Stimulated activated memory B cell treated with anti-CD40 and anti-IgM and Interleukin-4, amounts not matched to agents 10 μg/mL and 1 μg/mL and 100 μg/mL, for 72 hours (primary cell): ENCODE measurements around the gene LSM4.
"Not testable (repeated sequence)": the region's sequence is repeated elsewhere in the genome, so short reads cannot be mapped to it uniquely, and the experiment has no call there.

Experiments
- ATAC-seq: fragments of 150-1000 bp; cut with Tn5 transposase; 2 replicates; pipeline ENCODE4 v1.10.0; 2021
- H3K27ac Mint-ChIP-seq: one replicate; pipeline ENCODE4 v1.8.0; 2022; ENCODE audit warnings: mild to moderate bottlenecking, mixed read lengths
- H3K27me3 Mint-ChIP-seq: one replicate; pipeline ENCODE4 v1.8.0; 2022; ENCODE audit warnings: mixed read lengths
- H3K36me3 Mint-ChIP-seq: one replicate; pipeline ENCODE4 v1.8.0; 2022; ENCODE audit warnings: mixed read lengths
- H3K4me1 Mint-ChIP-seq: one replicate; pipeline ENCODE4 v1.8.0; 2022; ENCODE audit warnings: mixed read lengths
- H3K4me3 Mint-ChIP-seq: one replicate; pipeline ENCODE4 v1.8.0; 2022; ENCODE audit warnings: mild to moderate bottlenecking, moderate library complexity, mixed read lengths
- H3K9me3 Mint-ChIP-seq: one replicate; pipeline ENCODE4 v1.8.0; 2022; ENCODE audit warnings: mixed read lengths

LSM4 gene

DNA sequence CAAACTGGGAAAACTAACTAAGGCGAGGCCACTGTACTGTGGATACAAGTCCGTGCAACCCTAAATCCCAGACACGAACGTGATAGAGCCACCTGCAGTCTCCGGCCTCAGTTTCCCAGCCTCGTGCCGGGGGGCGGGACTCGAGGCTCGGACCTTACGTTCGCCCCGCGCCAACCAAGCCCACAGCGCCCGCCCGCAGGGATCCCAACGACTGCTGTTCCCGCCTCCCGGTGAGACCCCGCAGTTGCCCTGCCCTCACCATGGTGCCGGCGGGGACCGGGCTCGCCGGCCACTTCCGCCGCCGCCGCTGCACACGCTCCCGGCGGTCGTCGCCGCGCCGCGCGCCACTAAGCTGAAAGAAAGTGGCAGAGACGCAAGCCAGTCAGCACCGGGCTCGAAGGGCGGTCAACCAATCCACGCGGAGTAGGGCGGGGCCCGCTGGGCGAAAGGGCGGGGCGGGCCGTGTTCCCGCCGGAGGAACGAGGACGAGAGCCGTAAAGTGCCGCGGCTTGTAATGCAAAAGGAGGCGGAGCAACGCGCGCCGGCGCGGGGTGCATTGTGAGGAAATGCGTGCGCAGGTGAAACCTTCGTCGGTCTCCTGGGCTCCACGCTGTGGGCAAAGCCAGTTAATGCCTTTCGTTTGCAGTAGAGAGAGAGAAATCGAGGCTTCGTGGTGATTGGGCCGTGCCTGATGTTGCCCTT lies at the start of gene LSM4:
Gene LSM4, minus strand, starts transcription at position 318 of the 702 bp plus-strand sequence. Its CDS starts 56 bp downstream, at position 262.
- no peaks in the 10 kb centered on the region for H3K9me3 Mint-ChIP-seq

GRCh38 chr19:18368504-18369222 lies 45.8 kb upstream of the LSM4 start:
- Mint-ChIP-seq H3K27ac (no peak overlapping the region), H3K4me1 (peaks cover 5% of the 10 kb centered on the region), H3K4me3 (no peak overlapping the region), H3K27me3 (no peaks in the 10 kb centered on the region), H3K36me3 (peaks cover 33% of the 10 kb centered on the region), H3K9me3 (no peaks in the 10 kb centered on the region)
- ATAC-seq, result no peak

More for the DNA sequence above, at the start of gene LSM4:
- Mint-ChIP-seq H3K4me3 (peak within 1 kb of the TSS; percentile 82), H3K4me1 (peaks cover 52% of the 10 kb centered on the region), H3K27ac (peak within 1 kb of the TSS; percentile 84), H3K27me3 (no peaks in the 10 kb centered on the region), H3K36me3 (peaks cover 10% of the 10 kb centered on the region)
- ATAC-seq, result peak; percentile 99

GRCh38 chr19:18366021-18366435 lies 43.2 kb upstream of the LSM4 start:
- no peak for ATAC-seq
- Mint-ChIP-seq H3K36me3 (peaks cover 52% of the 10 kb centered on the region), H3K9me3 (no peaks in the 10 kb centered on the region), H3K4me1 (no peaks in the 10 kb centered on the region), H3K27ac (no peak overlapping the region), H3K4me3 (no peak overlapping the region), H3K27me3 (no peaks in the 10 kb centered on the region)

DNA sequence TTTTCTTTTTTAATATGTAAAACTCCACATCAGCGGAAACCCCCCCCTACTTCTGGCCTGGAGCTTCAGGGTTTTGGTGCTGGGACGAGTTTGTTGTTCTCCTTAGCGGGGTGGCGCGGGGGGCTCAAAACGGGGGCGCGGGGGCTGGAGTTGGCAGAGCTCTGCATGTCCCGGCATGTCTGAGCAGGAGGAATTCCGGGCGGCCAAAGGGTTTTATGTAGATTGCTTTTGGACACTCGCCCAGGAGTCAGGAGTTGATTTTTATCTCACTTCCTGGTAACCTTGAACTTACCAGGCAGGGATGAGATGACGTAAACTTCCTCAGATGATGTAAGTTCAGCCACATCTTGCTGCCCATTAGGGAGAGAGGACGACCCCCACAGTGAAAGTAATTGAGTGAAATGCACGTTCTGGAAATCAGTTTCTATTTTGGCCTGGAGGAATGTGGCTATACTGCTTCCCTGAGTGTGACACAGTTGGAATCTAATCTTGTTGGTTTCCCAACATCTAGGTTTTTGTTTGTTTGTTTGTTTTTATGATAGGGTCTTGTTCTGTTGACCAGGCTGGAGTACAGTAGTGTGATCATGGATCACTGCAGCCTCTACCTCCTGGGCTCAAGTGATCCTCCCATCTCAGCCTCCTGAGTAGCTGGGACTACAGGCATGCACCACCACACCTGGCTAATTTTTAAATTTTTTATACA lies 42.1 kb upstream of the LSM4 start:
- Mint-ChIP-seq H3K27me3 (no peaks in the 10 kb centered on the region), H3K9me3 (no peaks in the 10 kb centered on the region), H3K36me3 (peaks cover 55% of the 10 kb centered on the region), H3K4me1 (no peaks in the 10 kb centered on the region), H3K27ac (no peak overlapping the region), H3K4me3 (no peak overlapping the region)
- no peak for ATAC-seq

DNA sequence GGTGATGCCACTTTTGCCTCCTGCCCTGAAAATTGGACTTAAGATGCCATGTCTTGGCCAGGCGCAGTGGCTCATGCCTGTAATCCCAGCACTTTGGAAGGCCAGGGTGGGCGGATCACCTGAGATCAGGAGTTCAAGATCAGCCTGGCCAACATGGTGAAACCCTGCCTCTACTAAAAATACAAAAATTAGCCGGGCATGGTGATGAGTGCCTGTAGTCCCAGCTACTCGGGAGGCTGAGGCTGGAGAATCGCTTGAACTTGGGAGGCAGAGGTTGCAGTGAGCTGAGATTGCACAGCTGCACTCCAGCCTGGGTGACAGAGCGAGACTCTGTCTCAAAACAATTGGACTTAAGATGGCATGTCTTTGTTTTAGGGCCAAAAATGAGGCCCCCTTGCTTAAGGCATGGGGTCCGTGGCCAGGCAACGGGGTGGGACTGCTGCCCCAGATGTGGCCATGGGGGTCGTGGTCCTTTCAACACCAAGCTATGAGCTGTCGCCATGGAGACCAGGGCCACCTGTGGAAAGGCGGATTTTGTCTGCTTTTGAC lies 41.5 kb upstream of the LSM4 start:
- H3K36me3 Mint-ChIP-seq, result peaks cover 61% of the 10 kb centered on the region
- H3K27me3 Mint-ChIP-seq, result not testable (repeated sequence)

DNA sequence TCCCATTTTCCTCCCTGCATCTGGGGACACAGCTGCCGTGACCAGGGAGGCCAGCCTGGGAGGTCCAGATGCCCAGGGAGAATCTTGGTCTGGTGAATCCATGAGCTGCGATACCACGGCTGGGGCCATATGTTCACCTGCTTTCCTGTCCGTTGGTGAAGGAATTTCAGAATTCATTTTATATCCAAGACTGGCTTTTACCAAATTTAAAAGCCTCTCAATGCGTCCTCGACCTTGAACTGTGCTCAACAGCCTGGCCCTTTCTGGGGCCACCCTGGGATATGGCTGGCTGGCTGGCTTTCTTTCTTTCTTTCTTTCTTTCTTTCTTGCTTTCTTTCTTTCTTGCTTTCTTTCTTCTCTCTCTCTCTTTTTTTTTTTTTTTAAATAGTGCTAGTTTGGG lies 40.9 kb upstream of the LSM4 start:
- no peak for ATAC-seq
- H3K27ac Mint-ChIP-seq, result no peak overlapping the region
- H3K36me3 Mint-ChIP-seq, result peaks cover 67% of the 10 kb centered on the region

More for the DNA sequence above, 41.5 kb upstream of the LSM4 start:
- not testable (repeated sequence) for H3K9me3 Mint-ChIP-seq, H3K27ac Mint-ChIP-seq, ATAC-seq, H3K4me1 Mint-ChIP-seq, H3K4me3 Mint-ChIP-seq

GRCh38 chr19:18362934-18363542 lies 40.2 kb upstream of the LSM4 start:
- Mint-ChIP-seq H3K27me3 (no peaks in the 10 kb centered on the region), H3K36me3 (peaks cover 74% of the 10 kb centered on the region), H3K4me1 (no peaks in the 10 kb centered on the region), H3K9me3 (no peaks in the 10 kb centered on the region), H3K4me3 (no peak overlapping the region), H3K27ac (no peak overlapping the region)
- ATAC-seq, result no peak

More for the DNA sequence above, 40.9 kb upstream of the LSM4 start:
- Mint-ChIP-seq H3K4me1 (no peaks in the 10 kb centered on the region), H3K4me3 (no peak overlapping the region), H3K9me3 (no peaks in the 10 kb centered on the region), H3K27me3 (no peaks in the 10 kb centered on the region)

DNA sequence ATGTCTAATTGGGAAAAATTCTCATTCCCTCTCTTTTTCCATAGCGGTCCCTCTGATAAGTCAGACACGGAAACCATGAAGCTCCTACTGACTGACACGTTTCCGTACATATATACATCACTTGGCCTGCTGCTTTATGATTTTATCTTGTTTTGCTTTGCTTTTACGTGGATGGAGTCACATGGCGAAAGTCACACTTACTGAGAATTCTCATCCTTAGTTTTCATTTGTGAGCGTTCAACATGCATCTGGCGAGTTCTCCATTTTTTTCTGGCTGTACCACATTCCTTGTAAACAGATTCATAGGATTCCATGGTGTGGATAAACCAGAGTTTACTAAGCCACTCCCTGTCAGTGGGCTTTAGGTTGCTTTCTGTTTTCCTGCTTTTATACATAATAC lies 38.8 kb upstream of the LSM4 start:
- ATAC-seq, result no peak
- Mint-ChIP-seq H3K4me3 (no peak overlapping the region), H3K27me3 (no peaks in the 10 kb centered on the region), H3K9me3 (no peaks in the 10 kb centered on the region), H3K27ac (no peak overlapping the region), H3K4me1 (no peaks in the 10 kb centered on the region), H3K36me3 (peaks cover 77% of the 10 kb centered on the region)

DNA sequence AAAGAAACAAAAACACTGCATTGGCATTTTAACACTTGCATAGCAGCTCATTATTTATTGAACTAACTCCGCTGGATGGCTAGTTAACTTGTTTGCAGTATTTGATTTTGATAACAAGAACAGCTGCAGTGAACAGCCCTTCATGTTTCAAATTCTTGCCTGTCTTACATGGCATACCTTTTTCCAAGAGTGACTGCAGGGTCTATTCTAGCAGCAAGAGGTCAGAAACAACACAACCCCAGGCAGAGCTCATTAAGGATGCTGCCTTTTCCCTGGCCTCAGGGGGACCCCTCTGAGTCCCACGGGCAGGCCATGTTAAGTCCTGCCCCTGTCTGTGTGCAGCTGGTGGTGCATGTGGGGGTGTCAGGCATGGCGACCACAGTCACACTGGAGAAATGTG lies 34.2 kb upstream of the LSM4 start:
- H3K4me3 Mint-ChIP-seq, result no peak overlapping the region

DNA sequence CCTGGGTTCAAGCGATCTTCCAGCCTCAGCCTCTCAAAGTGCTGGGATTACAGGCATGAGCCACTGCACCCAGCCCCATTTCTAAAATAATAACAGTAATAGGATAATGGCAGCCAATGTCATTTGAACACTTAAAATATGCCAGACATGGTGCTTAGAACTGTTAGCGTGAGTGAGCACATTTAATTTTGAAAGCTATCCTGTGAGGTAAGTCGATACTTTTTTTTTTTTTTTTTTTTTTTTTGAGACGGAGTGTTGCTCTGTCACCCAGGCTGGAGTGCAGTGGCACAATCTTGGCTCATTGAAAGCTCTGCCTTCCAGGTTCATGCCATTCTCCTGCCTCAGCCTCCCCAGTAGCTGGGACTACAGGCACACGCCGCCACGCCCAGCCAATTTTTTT lies 31.9 kb upstream of the LSM4 start:
- H3K4me3 Mint-ChIP-seq, H3K9me3 Mint-ChIP-seq, H3K27me3 Mint-ChIP-seq, ATAC-seq, H3K4me1 Mint-ChIP-seq, H3K27ac Mint-ChIP-seq: not testable (repeated sequence)
- peaks cover 48% of the 10 kb centered on the region for H3K36me3 Mint-ChIP-seq

More for the DNA sequence above, 34.2 kb upstream of the LSM4 start:
- ATAC-seq, result no peak
- Mint-ChIP-seq H3K9me3 (no peaks in the 10 kb centered on the region), H3K36me3 (peaks cover 59% of the 10 kb centered on the region), H3K4me1 (no peaks in the 10 kb centered on the region), H3K27me3 (no peaks in the 10 kb centered on the region), H3K27ac (no peak overlapping the region)

DNA sequence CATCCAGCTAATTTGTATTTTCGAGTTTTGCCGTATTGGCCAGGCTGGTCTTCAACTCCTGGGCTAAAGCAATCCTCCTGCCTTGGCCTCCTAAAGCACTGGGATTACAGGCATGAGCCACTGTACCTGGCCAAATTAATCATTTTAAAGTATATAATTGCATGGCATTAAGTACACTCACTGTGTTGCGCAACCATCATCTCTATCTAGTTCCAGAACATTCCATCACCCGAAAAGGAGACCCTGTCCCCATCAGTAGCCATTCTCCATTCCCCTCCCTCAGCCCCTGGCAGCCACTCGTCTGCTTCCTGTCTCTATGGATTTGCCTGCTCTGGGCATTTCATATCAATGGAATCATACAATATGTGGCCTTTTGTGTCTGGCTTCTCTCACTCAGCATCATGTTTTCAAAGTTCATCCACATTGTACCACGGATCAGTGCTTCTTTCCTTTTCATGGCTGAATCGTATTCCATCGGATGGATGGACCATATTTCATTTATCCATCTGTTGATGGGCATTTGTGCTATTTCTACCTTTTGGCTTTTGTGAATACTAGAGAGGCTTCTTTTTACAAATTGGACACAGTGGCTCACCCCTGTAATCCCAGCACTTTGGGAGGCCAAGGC lies 30.6 kb upstream of the LSM4 start:
- Mint-ChIP-seq H3K4me3 (no peak overlapping the region), H3K36me3 (peaks cover 36% of the 10 kb centered on the region), H3K9me3 (no peaks in the 10 kb centered on the region), H3K27me3 (no peaks in the 10 kb centered on the region), H3K4me1 (no peaks in the 10 kb centered on the region), H3K27ac (no peak overlapping the region)
- ATAC-seq, result no peak

DNA sequence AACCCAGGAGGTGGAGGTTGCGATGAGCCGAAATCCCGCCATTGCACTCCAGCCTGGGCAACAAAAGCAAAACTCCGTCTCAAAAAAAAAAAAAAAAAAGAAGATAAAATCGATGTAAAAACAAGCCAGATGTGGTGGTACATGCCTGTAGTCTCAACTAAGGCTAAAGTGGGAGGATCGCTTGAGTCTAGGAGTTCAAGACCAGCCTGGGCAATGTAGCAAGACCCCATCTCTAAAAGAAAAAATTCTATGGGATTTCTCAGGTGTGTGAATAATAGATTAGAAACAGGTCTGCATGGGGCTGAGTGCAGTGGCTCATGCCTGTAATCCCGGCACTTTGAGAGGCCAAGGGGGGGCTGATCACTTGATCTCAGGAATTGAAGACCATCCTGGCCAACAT lies 28.7 kb upstream of the LSM4 start:
- H3K27me3 Mint-ChIP-seq, result no peaks in the 10 kb centered on the region
- H3K4me3 Mint-ChIP-seq, result no peak overlapping the region
- H3K36me3 Mint-ChIP-seq, result peaks cover 36% of the 10 kb centered on the region
- no peaks in the 10 kb centered on the region for H3K4me1 Mint-ChIP-seq
- no peak overlapping the region for H3K27ac Mint-ChIP-seq
- H3K9me3 Mint-ChIP-seq, result no peaks in the 10 kb centered on the region
- no peak for ATAC-seq

- no peak overlapping the region for H3K4me3 Mint-ChIP-seq
- H3K27ac Mint-ChIP-seq, result no peak overlapping the region
- H3K36me3 Mint-ChIP-seq, result peaks cover 29% of the 10 kb centered on the region
- no peaks in the 10 kb centered on the region for H3K4me1 Mint-ChIP-seq
- H3K27me3 Mint-ChIP-seq, result no peaks in the 10 kb centered on the region
- no peaks in the 10 kb centered on the region for H3K9me3 Mint-ChIP-seq
- no peak for ATAC-seq
Observed at GRCh38 chr19:18350490-18350889, 27.6 kb upstream of the LSM4 start.

GRCh38 chr19:18349524-18350128 lies 26.8 kb upstream of the LSM4 start:
- no peak overlapping the region for H3K27ac Mint-ChIP-seq
- peaks cover 26% of the 10 kb centered on the region for H3K36me3 Mint-ChIP-seq
- ATAC-seq, result no peak
- H3K4me1 Mint-ChIP-seq, result no peaks in the 10 kb centered on the region
- no peak overlapping the region for H3K4me3 Mint-ChIP-seq
- no peaks in the 10 kb centered on the region for H3K27me3 Mint-ChIP-seq
- no peaks in the 10 kb centered on the region for H3K9me3 Mint-ChIP-seq
